PFSK-1 (cell line): Measurements from ENCODE around the gene TBC1D22A.

Experiments used
- FOXP2 ChIP-seq: optimal IDR thresholded peaks from 2 replicates; pipeline ENCODE3; 2011; ENCODE audit warnings: borderline replicate concordance, control low read depth, inconsistent platforms; ENCODE audit not compliant: insufficient read depth; ENCODE audit errors: extremely low read length, extremely low read depth
- POLR2AphosphoS5 ChIP-seq: IDR thresholded peaks from 2 replicates; pipeline ENCODE4 v1.6.1; 2012; ENCODE audit warnings: low read depth, mild to moderate bottlenecking, control low read depth, low read length, moderate library complexity
- REST ChIP-seq, 2 experiments: IDR thresholded peaks; 2 replicates each; pipeline versions ENCODE4 v1.6.1 to v1.8.0; 2011 to 2012; ENCODE audit warnings: low read depth in 2 of 2, low read length in 2 of 2, control low read depth in 1 of 2, inconsistent platforms in 1 of 2, mild to moderate bottlenecking in 1 of 2, moderate library complexity in 1 of 2; ENCODE audit not compliant: insufficient read depth in 1 of 2
- SIN3A ChIP-seq: IDR thresholded peaks from 2 replicates; pipeline ENCODE4 v1.6.1; 2012; ENCODE audit warnings: mild to moderate bottlenecking, low read length, moderate library complexity, borderline replicate concordance; ENCODE audit not compliant: insufficient read depth
- TAF1 ChIP-seq: IDR thresholded peaks from 2 replicates; pipeline ENCODE4 v1.6.1; 2012; ENCODE audit warnings: low read length, control low read depth, borderline replicate concordance; ENCODE audit not compliant: insufficient read depth

TBC1D22A gene

GRCh38 chr22:46780453-46780852 lies 18.0 kb downstream of the TBC1D22A start:
- TF ChIP-seq POLR2AphosphoS5 (no peak), SIN3A (no peak), FOXP2 (no peak), TAF1 (no peak), REST (IDR thresholded peaks at IDR 0.05; ENCODE audit: insufficient read depth in 1 of 2, low read depth in 2 of 2, low read length in 2 of 2) (no peak)

GRCh38 chr22:46781291-46781690 lies 18.8 kb downstream of the TBC1D22A start:
- no peak for TF ChIP-seq FOXP2
- no peak for TF ChIP-seq TAF1
- no peak for TF ChIP-seq SIN3A
- TF ChIP-seq REST (IDR thresholded peaks at IDR 0.05; ENCODE audit: insufficient read depth in 1 of 2, low read depth in 2 of 2, low read length in 2 of 2), result no peak

GRCh38 chr22:46783721-46784120 lies 21.3 kb downstream of the TBC1D22A start:
- TF ChIP-seq SIN3A, result no peak
- TF ChIP-seq TAF1, result no peak
- no peak for TF ChIP-seq REST (IDR thresholded peaks at IDR 0.05; ENCODE audit: insufficient read depth in 1 of 2, low read depth in 2 of 2, low read length in 2 of 2)
- no peak for TF ChIP-seq POLR2AphosphoS5
- TF ChIP-seq FOXP2, result no peak

- peak; percentile 37 to 78; a peak in 3 of 4 replicates for TF ChIP-seq REST (IDR thresholded peaks at IDR 0.05; ENCODE audit: insufficient read depth in 1 of 2, low read depth in 2 of 2, low read length in 2 of 2)
- TF ChIP-seq SIN3A, result no peak
Observed at GRCh38 chr22:46788441-46789172, 26.2 kb downstream of the TBC1D22A start.

- TF ChIP-seq SIN3A (no peak), FOXP2 (no peak), TAF1 (no peak), REST (IDR thresholded peaks at IDR 0.05; ENCODE audit: insufficient read depth in 1 of 2, low read depth in 2 of 2, low read length in 2 of 2) (no peak), POLR2AphosphoS5 (no peak)
Observed at GRCh38 chr22:46789992-46790391, 27.5 kb downstream of the TBC1D22A start.
